Fibroblast of peridontal ligament (primary cell): Measurements from ENCODE around the gene TC2N.
"Not testable (repeated sequence)": the region's sequence is repeated elsewhere in the genome, so short reads cannot be mapped to it uniquely, and the experiment has no call there.

ENCODE experiments used
- DNase-seq: peaks from one replicate; pipeline ENCODE4 v3.0.0-alpha.2; 2010; ENCODE audit errors: extremely low read depth

Gene TC2N

DNA sequence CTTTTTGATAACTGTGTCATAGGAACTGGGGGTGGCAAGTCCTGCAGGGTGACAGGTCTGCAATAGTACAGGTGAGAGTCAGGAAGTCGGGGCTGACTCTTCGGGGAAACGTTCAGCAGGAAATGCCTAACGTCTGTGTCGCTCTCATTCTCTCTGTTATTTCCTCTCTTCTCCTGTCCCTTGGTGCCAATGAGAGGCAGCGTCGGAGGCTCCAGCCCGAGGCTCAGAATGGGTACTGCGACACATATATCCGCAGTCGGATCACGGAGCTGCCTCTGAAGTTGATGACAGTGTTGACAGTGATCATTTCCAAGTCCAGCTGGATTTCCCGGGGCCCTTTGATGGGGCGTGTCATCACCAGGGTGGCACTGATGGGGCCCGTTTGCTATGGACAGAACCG, 2.7 kb upstream of the TC2N start:
- DNase-seq = no peak

DNA sequence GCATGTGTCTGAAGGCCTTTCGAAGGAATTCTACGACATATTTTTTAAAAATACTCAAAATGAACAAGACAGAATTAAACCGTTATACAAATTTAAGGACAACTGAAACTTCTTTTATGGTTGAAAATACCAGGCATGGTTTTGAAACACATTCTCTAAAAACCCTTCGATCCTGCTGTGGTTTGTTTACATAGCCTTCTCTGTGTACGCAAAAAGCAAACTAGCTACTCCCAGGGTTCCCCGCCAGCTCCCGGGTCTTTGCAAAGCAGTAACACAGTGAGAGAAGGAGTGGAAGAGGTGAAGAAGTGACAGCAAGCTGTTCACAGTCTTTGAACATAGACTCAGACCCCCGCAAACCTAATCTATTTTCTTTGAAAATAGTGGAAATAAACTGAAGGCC, 2.2 kb upstream of the TC2N start:
- peak; percentile 52 for DNase-seq

DNA sequence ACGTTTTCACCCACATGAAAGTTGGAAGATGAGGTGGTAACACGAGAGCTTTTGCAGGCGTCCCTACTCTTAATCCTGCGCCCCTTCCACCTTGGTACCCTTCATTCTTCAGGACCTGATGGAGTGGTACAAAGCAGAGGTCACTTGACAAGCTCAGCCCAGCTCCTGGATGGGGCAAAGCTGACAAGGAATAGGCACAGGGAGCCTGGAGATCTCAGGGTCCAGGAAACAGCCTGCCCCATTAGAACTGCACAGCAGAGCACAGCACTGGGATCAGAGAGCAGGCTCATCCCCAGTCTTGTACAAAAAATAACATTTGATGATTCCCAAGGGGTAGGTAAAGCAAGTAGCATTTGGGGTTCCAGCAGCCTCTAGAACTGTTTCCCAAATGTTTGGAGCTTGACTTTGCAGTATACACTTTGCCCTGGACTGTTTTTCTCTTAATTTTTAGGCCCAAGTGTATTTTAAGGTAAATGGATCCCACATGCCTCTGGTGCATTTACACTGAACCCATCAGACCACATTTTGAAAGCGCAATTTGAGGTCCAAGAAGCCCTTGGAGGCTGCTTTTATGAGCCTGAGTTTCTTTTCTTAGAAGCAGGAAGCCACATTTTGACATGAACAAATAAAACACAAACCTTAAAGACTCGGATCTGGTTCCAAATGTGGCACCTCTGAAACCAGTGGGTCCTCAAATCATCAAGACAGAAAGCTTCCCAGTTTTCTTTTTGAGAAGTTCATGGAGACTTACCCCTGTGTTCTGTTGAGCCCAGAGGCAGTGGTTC, 633 bp downstream of the TC2N start:
- DNase-seq = no peak

DNA sequence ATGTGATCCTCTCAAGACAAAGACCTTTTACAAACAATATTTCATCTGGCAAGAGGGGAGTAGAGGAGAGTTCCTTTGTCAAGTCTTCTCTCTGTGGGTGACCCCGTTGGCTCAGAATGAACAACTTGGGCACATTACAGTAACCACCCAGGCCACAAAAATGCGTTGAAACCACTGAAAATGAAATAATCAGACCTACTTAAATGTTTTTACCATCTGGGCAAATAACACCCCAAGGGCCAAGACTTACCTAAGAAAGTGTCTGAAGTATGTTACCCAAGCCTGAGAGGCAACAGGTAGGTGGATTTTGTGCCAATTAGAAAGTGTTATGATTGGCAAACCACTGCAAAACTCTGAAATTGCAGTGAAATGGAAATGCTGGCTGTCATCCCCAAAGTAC, 1.3 kb downstream of the TC2N start:
- peak; percentile 48 for DNase-seq

DNA sequence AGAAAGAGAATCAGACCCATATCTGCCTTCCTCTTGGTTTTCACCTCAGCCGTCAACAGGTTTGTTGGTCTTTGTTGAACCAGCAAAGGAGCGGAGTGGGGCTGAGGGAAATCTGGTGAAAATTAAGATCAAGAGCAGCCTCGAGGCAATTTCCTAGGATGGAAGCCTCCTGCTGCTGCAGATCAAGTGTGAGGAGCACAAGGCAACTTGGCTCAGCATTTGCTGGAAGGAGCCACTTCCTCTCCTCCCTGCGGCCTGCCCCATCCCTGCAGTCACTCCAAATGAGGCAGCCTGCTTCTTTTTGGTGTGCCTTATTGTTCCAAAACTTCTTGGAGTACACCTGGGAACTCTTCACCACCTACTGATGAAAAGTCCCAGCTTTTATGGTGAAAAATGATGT, 4.9 kb downstream of the TC2N start:
- no peak for DNase-seq

DNA sequence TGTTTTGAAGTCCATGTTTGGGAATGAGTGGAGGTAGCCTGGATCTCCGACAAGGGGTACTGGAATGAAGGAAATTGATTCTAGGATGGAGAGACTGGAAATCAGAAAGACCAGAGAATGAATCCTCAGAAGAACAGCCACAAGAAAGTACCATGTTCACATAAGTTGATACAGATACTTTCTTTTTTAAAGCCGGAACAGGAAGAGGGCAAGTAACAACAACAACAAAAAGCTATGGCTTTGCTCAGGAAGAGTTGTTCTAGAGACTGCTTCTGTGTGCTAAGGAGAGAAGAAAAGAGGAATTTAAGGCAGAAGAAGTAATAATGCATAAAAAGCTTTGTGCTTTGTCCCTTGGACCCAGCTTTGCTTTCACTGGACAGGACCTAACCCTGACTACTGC, 6.2 kb downstream of the TC2N start:
- no peak for DNase-seq

DNA sequence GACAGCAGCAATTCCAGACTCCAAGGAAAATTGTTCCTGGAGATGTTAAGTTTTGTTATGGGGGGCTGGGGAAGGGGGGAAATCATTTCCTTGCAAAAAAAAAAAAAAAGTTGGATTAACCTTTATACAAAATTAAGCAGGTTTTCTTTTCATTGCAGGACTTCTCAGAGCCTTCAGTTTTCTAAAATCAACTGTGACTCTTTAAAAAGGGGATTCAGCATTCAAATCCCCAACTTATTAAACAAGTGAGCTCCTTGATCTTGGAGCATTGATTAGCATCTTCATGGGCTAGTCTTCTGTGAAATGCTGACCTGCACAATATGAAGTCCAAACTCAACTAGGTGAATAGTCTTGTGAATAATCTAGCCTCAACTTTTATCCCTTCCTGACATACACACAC, 7.1 kb downstream of the TC2N start:
- no peak for DNase-seq

DNA sequence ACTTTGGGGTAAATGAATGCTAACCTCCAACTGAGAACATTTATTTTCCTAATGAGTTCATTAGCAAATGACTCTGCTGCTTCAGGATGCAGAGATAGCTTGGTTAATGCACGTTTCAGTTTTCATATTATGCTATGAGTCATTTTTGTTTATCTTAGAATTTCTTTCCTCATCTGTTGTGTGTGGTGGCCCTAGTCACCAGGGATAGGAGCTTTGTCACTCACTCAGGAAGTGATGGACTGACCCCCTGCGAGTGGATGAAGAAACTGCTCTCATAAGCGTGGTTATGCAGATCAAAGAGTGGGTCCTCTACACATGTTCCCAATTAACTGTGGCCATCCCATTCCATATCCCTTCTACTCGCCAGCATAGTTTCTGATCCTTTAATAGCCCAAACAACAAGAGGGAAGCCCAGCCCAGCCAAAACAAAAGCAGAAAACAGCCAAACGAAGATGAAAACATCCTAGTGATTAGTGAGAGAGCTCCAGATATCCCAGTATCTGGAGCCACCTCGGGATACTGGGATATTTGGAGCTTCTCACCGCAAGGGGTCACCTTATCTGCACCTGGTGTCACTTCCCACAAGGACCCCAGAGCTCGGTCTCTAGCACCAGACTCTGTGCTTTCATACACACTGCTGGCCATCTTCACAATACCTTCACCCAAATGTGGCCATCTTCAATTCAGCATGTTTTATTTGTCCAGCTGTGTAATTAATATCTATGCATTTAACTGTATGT, 8.6 kb downstream of the TC2N start:
- peak; percentile 65 for DNase-seq

DNA sequence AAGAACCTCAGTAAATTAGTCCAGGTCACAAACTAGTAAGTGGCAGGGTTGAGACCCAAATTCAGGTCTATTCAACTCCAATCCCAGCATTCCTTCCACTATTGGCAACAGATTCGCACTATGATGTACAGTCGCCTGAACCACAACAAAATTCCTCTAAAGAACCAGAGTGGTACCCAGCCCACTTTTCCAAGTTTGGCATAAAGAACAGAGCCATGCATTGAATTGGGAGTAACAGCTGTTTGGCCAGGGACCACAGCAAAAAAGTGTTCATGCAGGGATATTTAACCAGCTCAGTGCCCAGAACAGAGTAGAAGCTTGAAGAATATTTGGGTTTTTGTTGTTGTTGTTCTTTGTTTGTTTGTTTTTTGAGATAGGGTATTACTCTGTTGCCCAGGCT, 9.7 kb downstream of the TC2N start:
- no peak for DNase-seq

DNA sequence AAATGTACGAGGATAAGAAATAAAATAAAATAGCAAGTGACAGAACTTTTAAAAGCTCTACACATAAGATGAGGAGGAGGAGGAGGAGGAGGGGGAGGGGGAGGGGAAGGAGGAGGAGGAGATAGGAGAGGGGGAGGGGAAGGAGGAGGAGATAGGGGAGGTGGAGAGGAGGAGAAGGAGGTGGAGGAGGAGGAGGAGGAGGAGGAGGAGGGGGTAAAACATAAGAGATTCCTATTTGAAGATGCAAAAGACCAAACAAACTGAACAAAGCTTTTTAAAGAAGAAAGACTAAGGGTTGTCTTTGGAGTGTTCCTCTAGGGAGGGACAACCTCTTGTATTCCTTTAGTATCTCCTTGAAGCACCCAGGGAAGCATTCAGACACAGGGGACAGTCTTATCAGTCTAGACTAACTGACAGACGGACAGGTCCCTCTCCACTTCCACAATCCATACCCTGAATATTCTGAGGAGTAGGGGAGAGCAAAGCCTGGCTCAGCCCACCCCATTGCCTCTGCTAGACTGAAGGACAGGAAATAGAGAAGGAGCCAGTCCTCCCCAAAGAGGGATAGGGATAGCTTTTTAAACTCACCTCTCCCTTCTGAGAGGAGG, 12.9 kb downstream of the TC2N start:
- no peak for DNase-seq

DNA sequence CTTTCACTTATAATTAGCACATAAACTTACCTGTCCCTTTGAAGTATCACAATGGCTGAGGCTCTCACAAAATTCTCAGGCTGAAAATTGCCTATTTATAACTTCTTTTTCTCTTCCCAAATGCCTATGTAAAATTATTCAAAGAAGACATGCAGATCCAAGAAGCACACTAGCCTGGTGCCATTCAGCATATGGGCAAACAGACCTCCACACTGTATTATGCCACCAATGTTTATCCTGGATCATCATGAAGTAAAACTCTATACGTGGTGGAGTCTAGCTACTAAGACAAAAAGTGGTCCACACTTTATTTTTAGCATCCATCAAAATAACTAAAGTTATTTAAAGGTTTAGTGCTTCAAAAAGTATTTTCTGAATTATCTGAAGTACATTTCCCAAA, 15.8 kb downstream of the TC2N start:
- DNase-seq = no peak

DNA sequence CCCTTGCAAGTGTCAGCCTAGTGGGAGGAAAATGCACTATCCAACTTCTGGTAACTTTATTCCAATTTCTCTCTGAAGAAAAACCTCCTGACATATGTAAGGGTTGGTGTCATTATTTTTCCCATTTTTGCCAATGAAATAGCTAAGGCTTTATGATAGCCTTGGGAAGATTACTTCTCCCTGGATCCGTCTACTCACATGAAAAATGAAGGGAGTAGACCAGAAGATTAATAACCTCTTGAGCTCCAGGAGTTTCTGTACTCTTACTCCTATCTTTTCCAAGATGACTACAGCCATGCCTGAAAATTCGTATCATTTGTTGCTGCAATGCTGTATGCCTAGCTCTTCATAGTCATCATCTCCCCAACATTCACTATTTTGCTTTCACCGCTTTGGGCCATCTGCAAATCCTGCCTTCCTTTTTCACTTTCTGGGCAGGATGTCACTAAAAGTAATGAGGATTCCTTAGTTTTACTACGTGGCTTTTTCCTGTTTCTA, 18.8 kb downstream of the TC2N start:
- DNase-seq = no peak

DNA sequence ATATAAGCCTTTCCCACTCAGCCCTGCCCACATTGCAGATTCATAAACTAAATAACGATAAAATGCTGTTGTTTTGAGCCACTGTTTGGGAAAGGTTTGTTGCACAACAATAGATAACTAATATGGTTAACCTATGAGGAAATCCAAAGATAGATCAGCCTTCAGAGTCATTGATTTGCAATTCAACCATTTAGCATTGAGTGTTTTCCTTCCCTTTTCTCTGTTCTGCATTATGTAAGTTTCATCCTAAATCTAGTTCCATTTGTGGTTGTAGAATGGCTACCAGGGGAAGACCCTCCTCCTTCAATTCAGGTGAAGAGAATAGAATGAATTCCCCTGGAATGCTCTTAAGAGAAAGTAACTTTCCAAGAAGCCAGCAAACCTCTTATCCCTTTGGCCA, 19.6 kb downstream of the TC2N start:
- DNase-seq = no peak

DNA sequence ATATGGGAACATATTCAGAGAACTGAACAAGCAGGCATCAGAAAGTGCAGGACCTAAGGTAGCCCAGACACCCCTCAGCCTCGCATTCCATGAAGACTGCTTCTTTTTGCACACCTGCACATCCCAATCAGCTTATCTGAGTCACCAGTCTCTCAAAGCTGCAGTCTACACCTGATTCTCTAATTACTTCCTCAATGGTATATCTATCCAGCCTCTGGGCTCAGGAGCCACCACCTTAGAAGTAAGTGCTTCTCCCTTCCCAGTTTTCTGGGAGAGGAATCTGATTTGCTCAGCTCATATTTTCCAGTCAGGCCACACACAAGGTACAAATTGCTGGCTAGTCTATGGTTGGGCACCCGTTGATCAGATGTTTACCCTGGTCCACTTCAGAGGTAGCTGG, 21.7 kb downstream of the TC2N start:
- no peak for DNase-seq

DNA sequence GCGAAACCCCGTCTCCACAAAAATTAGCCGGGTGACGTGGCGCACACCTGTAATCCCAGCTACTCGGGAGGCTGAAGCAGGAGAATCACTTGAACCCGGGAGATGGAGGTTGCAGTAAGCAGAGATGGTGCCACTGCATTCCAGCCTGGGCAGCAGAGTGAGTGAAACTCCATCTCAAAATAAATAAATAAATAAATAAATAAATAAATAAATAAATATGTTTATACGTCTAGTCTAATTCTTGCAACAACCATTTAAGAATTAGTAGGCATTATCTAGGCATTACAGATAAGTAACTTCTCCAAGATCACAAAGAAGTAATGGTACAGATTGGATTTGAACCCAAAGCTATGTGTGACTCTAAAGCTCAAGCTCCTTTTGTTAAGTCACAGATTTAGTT, 22.3 kb downstream of the TC2N start:
- DNase-seq = not testable (repeated sequence)

DNA sequence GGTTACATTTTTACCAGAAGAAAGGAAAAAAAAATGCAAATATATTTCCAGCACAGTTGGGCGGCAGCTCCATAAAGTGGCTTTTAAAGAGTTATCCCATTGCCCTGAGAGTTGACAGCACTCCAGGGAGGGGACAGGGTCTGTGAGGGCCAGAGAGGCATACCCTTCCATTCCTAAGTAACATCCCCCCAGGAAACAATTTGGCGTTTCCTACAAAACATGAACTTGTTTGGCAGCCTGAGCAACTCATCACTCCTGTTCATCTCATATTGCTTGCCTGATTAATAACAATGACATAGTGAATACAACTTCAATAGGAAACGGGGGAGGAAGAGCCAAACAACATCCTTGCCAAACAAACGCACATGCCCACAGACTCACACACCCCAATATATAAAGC, 23.3 kb downstream of the TC2N start:
- DNase-seq = no peak

DNA sequence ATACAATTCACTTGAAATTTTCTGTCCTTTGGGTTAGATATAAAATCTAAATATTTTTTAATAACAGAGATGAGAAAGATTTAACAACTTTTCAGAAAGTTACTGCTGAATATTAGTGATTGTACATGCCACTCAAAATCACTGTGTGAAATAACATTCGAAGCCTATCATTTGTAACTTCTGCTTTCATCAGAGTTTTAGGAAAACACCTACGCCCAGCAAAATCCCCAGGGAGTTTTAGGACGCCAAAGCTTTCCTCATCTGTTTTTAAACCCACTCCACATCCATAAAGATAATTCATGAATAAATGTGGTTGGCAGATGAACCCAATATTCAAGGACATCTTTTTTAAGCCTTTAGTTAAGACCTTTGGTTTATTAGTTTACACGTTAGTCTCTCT, 23.9 kb downstream of the TC2N start:
- no peak for DNase-seq

DNA sequence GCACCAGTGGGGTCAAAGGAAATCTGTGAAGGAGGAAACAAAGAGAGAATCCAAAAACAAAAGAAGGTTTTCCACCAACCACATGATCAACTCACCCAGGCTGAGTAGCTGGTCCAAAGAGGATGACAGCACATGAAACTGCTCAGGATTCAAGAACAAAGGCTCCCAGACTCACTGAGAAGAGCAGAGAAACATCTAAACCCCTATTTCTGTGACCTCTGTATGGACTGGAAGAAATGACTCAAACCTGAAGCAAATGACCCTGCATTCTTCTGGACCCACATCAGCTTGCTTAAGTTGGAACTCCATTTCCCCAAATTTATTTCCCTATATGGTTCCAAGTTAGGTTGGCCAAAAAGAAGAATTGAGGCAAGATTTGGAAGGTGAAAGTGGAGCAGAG, 26.3 kb downstream of the TC2N start:
- DNase-seq = no peak

DNA sequence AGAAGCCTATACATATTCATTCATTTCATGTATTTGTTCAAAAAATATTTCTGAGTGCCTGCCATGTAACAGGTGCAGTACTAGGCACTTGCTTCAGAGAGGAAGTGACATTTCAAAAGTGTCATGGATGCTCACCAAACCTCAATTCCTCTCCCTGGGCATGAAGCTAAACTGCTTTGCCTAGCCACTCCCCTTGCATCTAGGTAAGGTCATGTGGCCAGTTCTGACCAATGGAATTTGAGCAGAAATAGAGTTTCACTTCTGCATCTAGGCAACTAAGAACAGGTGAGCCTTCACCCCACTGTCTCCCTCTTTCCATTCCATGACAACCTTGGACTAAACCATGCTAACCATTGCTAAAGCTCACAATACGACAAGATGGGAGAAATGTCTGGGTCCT, 27.6 kb downstream of the TC2N start:
- no peak for DNase-seq

DNA sequence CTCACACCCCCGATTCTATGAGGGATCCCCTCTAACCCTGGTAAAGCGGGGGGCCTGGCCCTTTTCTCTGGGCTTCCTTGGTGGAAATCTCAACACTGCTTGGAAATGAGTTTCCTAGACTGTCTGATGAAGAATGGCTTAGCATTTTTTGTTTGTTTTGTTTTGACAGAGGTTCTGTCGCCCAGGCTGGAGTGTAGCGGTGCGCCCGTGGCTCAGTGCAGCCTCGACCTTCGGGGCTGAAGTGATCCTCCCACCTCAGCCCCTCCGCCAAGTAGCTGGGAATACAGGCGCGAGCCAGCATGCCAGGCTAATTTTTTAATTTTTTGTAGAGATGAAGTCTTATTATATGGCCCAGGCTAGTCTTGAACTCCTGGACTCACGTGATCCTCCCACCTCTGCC, 30.3 kb downstream of the TC2N start:
- DNase-seq = no peak

DNA sequence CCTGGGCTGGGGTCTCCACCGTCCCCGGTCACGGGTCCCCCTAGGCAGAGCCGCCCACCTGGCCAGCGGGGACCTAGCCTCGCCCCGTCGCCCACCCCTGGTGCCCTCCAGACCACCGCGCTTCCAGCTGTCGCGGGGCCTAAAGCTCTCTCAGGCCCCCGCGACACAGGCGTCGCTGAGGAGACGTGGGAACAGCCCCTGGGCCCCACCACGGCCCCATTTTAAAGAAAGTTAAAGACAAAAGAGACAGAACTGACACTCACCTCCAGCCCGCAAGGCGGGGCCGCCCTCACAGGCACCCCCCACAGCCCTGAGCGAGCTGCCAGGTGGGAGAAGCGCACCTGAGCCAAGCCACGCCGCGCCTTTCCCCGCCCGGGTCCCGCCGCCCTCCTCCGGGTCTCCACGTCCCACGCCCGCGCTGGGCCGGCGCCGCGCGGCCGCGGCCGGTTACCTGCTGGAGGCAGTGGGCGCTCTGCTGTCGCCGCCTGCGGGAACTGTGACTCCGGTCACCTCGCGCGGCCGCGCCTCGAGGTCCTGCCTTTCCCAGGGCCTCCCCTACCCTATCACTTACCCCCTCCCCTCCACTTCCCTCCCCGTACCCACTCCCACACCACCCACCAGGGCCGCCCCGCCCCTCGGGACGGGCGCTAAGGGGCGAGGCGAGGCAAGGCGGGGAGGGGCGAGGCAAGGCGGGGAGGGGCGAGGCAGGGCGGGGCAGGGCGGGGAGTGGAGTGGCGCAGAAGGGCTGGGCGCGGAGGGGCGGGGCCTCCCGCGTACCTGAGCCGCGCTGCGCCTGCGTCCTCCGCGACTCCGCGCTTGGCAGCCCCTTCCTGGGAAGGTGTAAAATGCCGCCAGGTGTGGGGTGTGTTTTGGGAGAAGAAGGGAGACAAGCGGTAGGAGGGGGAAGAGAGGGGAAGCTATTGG, 31.2 kb downstream of the TC2N start:
- DNase-seq = no peak
